Keratinocyte (primary cell): Measurements from ENCODE around the gene SLC12A8. TPM values are rescaled to one million over a fixed set of nuclear protein-coding genes. Genes with fewer than 3 reads are reported as not detected.

Source experiments
- DNase-seq: peaks from one replicate; pipeline ENCODE4 v3.0.0-alpha.2; 2011; ENCODE audit warnings: low read depth, missing footprints, low spot score
- FAIRE-seq: peaks from 2 replicates; lab custom pipeline; 2011; peaks lifted over from hg19 to GRCh38; lab: Jason Lieb, UNC
- H2AFZ ChIP-seq: 2 replicates; pipeline ENCODE4 v1.6.0; 2012; ENCODE audit warnings: low read length, control low read depth, inconsistent platforms; ENCODE audit not compliant: control insufficient read depth
- H3K27ac ChIP-seq: 2 replicates; pipeline ENCODE4 v1.5.1; 2011; ENCODE audit warnings: low read length; ENCODE audit not compliant: control insufficient read depth, insufficient read depth
- H3K27me3 ChIP-seq: 3 replicates; pipeline ENCODE4 v1.6.0; 2011; ENCODE audit warnings: low read length; ENCODE audit not compliant: control insufficient read depth, insufficient read depth; ENCODE audit errors: extremely low read depth
- H3K36me3 ChIP-seq, 2 experiments: 2 replicates in 1 of 2; 3 replicates in 1 of 2; pipeline ENCODE4 v1.5.1; 2011; ENCODE audit warnings: low read length in 2 of 2, mild to moderate bottlenecking in 1 of 2; ENCODE audit not compliant: control insufficient read depth in 2 of 2, insufficient read depth in 2 of 2; ENCODE audit errors: extremely low read depth in 1 of 2
- H3K4me1 ChIP-seq: 3 replicates; pipeline ENCODE4 v1.5.1; 2011; ENCODE audit warnings: low read length; ENCODE audit not compliant: control insufficient read depth, insufficient read depth; ENCODE audit errors: extremely low read depth
- H3K4me2 ChIP-seq: 3 replicates; pipeline ENCODE4 v1.6.0; 2011; ENCODE audit warnings: low read depth, low read length; ENCODE audit not compliant: control insufficient read depth, insufficient read depth; ENCODE audit errors: extremely low read depth
- H3K4me3 ChIP-seq, 3 experiments: fragments of 200-600 bp in 1 of 3; sonication (generic) in 1 of 3; 2 replicates in 2 of 3; 3 replicates in 1 of 3; pipeline ENCODE4 v1.5.1; 2011 to 2016; ENCODE audit warnings: low read length in 3 of 3, mild to moderate bottlenecking in 3 of 3, control low read depth in 2 of 3, inconsistent platforms in 1 of 3, low read depth in 1 of 3, mixed read lengths in 1 of 3, mixed run types in 1 of 3, moderate library complexity in 1 of 3; ENCODE audit not compliant: control insufficient read depth in 2 of 3, insufficient read depth in 2 of 3; ENCODE audit errors: extremely low read depth in 1 of 3
- H3K79me2 ChIP-seq: 2 replicates; pipeline ENCODE4 v1.6.0; 2012; ENCODE audit warnings: low read length; ENCODE audit not compliant: control insufficient read depth, insufficient read depth
- H3K9ac ChIP-seq: 3 replicates; pipeline ENCODE4 v1.6.0; 2011; ENCODE audit warnings: low read length; ENCODE audit not compliant: control insufficient read depth, insufficient read depth; ENCODE audit errors: extremely low read depth
- H3K9me1 ChIP-seq: 3 replicates; pipeline ENCODE4 v1.6.0; 2011; ENCODE audit warnings: low read length; ENCODE audit not compliant: control insufficient read depth, insufficient read depth; ENCODE audit errors: extremely low read depth
- H3K9me3 ChIP-seq: 2 replicates; pipeline ENCODE4 v1.5.1; 2012; ENCODE audit warnings: low read depth, low read length; ENCODE audit not compliant: control insufficient read depth
- H4K20me1 ChIP-seq: 3 replicates; pipeline ENCODE4 v1.6.0; 2011; ENCODE audit warnings: low read length; ENCODE audit not compliant: control insufficient read depth, insufficient read depth; ENCODE audit errors: extremely low read depth
- CTCF ChIP-seq, 3 experiments: IDR thresholded peaks in 1 of 3; conservative IDR thresholded peaks in 1 of 3; optimal IDR thresholded peaks in 1 of 3; 2 replicates in 2 of 3; 3 replicates in 1 of 3; pipeline versions ENCODE3 to v1.5.1; 2011; ENCODE audit warnings: low read length in 3 of 3, mild to moderate bottlenecking in 3 of 3, moderate library complexity in 2 of 3, control low read depth in 1 of 3, inconsistent platforms in 1 of 3; ENCODE audit not compliant: insufficient read depth in 2 of 3; ENCODE audit errors: extremely low read depth in 1 of 3
- EZH2 ChIP-seq: IDR thresholded peaks from one replicate; pipeline ENCODE4 v1.6.1; 2012; ENCODE audit warnings: inconsistent platforms, mild to moderate bottlenecking, low read length, moderate library complexity
- dilution Hi-C: fragments of 300-500 bp; cut with MboI; formaldehyde crosslinking; loops from one replicate; pipeline ENCODE4 v1.7.0; 2020; ENCODE audit warnings: low sequenced_read_pairs; ENCODE audit not compliant: extremely low pct_ligation_motif_present
- polyA plus RNA-seq, 5 experiments: library from polyadenylated mRNA; depleted of rRNA in 3 of 5; stranded (reverse) in 3 of 5; stranded (forward) in 1 of 5; unstranded in 1 of 5; fragments of >200 nt; gene quantifications; 1 replicate in 1 of 5; 2 replicates in 3 of 5; 3 replicates in 1 of 5; pipeline versions ENCODE4 v1.2.1 to v1.2.3, GENCODE V29; 2011 to 2012; ENCODE audit warnings: missing spikeins in 2 of 5, low read depth in 1 of 5, low replicate concordance in 1 of 5

The SLC12A8 gene
- polyA plus RNA-seq, 1 donor (not counting 4 experiments of a cell fraction or from before 2014, with no cell fraction given): 6.9 TPM

DNA sequence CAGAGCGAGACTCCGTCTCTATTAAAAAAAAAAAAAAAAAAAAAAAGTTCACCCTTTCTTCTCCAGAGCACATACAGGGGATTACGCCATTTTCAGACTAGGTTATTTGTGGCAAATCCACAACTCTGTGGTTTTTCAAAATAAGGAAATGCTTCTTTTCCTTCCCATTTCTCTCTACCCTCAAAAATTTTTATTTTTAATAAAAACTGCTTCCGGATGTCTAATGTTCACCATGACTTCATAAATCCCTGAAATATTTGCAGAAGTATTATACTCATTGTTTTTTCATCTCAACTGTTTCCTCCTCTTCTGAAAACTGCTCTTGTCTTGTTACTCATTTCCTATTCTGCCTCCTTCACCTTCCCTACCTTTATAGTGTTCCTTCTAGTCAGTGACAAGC, 45.0 kb upstream of the SLC12A8 start:
- H3K36me3 ChIP-seq: peaks cover 0 to 2% of the 10 kb centered on the region in 2 experiments
- H3K79me2 ChIP-seq: no peaks in the 10 kb centered on the region
- DNase-seq (no peak), FAIRE-seq (no peak)
- H3K9me3 ChIP-seq: no peaks in the 10 kb centered on the region
- no peak overlapping the region for H2AFZ ChIP-seq
- no peaks in the 10 kb centered on the region for H3K9me1 ChIP-seq
- H3K9ac ChIP-seq: no peak overlapping the region
- no peaks in the 10 kb centered on the region for H3K27me3 ChIP-seq
- H3K27ac ChIP-seq: no peak overlapping the region
- H3K4me2 ChIP-seq: no peak overlapping the region
- TF ChIP-seq EZH2 (no peak), CTCF (optimal IDR thresholded peaks at IDR 0.05 in 1 of 3, IDR thresholded peaks at IDR 0.05 in 1 of 3, conservative IDR thresholded peaks at IDR 0.05 in 1 of 3; ENCODE audit: extremely low read depth in 1 of 3, insufficient read depth in 2 of 3, low read length in 3 of 3) (no peak)
- H3K4me3 ChIP-seq: no peak overlapping the region
- no peaks in the 10 kb centered on the region for H4K20me1 ChIP-seq
- dilution Hi-C loops: no loop called here
- no peaks in the 10 kb centered on the region for H3K4me1 ChIP-seq

DNA sequence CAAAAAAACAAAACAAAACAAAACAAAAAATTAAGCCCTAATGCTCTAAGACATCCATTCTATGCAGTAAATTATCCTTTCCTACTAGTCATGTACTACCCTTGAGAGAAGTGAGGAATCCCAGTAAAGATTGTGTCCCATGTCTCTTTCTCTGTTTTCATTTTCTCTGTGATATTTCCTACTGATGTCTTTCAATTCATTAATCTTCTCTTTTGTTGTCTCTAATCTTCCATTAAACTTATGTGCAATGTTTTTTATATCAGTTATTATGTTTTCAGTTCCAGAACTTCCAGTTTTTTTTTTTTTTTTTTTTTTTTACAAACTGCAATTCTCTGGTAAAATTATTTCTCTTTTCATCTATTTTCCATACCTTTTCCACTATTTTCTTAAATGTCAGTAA, 44.1 kb upstream of the SLC12A8 start:
- Histone ChIP-seq H3K79me2 (no peaks in the 10 kb centered on the region), H3K4me1 (no peaks in the 10 kb centered on the region), H3K9me1 (no peaks in the 10 kb centered on the region), H2AFZ (no peak overlapping the region), H3K9me3 (no peaks in the 10 kb centered on the region), H3K9ac (no peak overlapping the region), H3K36me3 (peaks cover 0 to 2% of the 10 kb centered on the region in 2 experiments), H4K20me1 (no peaks in the 10 kb centered on the region), H3K4me2 (no peak overlapping the region), H3K4me3 (no peak overlapping the region), H3K27me3 (no peaks in the 10 kb centered on the region), H3K27ac (no peak overlapping the region)
- FAIRE-seq (no peak), DNase-seq (no peak)
- TF ChIP-seq CTCF (optimal IDR thresholded peaks at IDR 0.05 in 1 of 3, IDR thresholded peaks at IDR 0.05 in 1 of 3, conservative IDR thresholded peaks at IDR 0.05 in 1 of 3; ENCODE audit: extremely low read depth in 1 of 3, insufficient read depth in 2 of 3, low read length in 3 of 3) (no peak), EZH2 (no peak)
- dilution Hi-C loops: no loop called here
